HG03469 (cell line): Measurements from ENCODE around the gene LCN10.
"Not testable (repeated sequence)": the region's sequence is repeated elsewhere in the genome, so short reads cannot be mapped to it uniquely, and the experiment has no call there.

Experiments
- ATAC-seq: cut with Tn5 transposase; IDR thresholded peaks from one replicate; pipeline ENCODE4 v1.9.1; 2021; ENCODE audit warnings: mild to moderate bottlenecking, moderate library complexity, moderate number of reproducible peaks; ENCODE audit not compliant: unreplicated experiment

LCN10 gene

GRCh38 chr9:136704741-136705140 lies 38.0 kb downstream of the LCN10 start:
- ATAC-seq = not testable (repeated sequence)

- no peak for ATAC-seq
These were observed 39.4 kb downstream of the LCN10 start for GRCh38 chr9:136703276-136703860.

GRCh38 chr9:136701668-136702053 lies 41.1 kb downstream of the LCN10 start:
- ATAC-seq = no peak

GRCh38 chr9:136700959-136701667 lies 41.6 kb downstream of the LCN10 start:
- no peak for ATAC-seq

- no peak for ATAC-seq
These were observed 42.4 kb downstream of the LCN10 start for GRCh38 chr9:136700304-136700703.

GRCh38 chr9:136698635-136699246 lies 44.0 kb downstream of the LCN10 start:
- ATAC-seq = no peak

- no peak for ATAC-seq
These were observed 44.8 kb downstream of the LCN10 start for GRCh38 chr9:136697821-136698526.

- no peak for ATAC-seq
These were observed 45.5 kb downstream of the LCN10 start for GRCh38 chr9:136697146-136697820.

- ATAC-seq = no peak
These were observed 46.2 kb downstream of the LCN10 start for GRCh38 chr9:136696502-136696901.

GRCh38 chr9:136695955-136696354 lies 46.8 kb downstream of the LCN10 start:
- ATAC-seq = no peak

GRCh38 chr9:136695435-136695895 lies 47.3 kb downstream of the LCN10 start:
- no peak for ATAC-seq

- ATAC-seq = no peak
These were observed 47.9 kb downstream of the LCN10 start for GRCh38 chr9:136694872-136695247.

GRCh38 chr9:136694163-136694871 lies 48.4 kb downstream of the LCN10 start:
- ATAC-seq = no peak

GRCh38 chr9:136693490-136694162 lies 49.1 kb downstream of the LCN10 start:
- ATAC-seq = no peak

GRCh38 chr9:136693135-136693489 lies 49.6 kb downstream of the LCN10 start:
- no peak for ATAC-seq

- ATAC-seq = no peak
These were observed 50.3 kb downstream of the LCN10 start for GRCh38 chr9:136692185-136693134.

- ATAC-seq = no peak
These were observed 51.2 kb downstream of the LCN10 start for GRCh38 chr9:136691316-136692184.

GRCh38 chr9:136690806-136691261 lies 51.9 kb downstream of the LCN10 start:
- no peak for ATAC-seq
